ENCODE measurements around the gene PRKAR1B.

GRCh38 chr7:684416-684815 lies 42.7 kb downstream of the PRKAR1B start:
- no peak for TF ChIP-seq POLR2A (IDR thresholded peaks at IDR 0.05)
- TF ChIP-seq CTCF (IDR thresholded peaks at IDR 0.05), result no peak
